Measurements from ENCODE around the gene MYO5C.

MYO5C gene, protein sequence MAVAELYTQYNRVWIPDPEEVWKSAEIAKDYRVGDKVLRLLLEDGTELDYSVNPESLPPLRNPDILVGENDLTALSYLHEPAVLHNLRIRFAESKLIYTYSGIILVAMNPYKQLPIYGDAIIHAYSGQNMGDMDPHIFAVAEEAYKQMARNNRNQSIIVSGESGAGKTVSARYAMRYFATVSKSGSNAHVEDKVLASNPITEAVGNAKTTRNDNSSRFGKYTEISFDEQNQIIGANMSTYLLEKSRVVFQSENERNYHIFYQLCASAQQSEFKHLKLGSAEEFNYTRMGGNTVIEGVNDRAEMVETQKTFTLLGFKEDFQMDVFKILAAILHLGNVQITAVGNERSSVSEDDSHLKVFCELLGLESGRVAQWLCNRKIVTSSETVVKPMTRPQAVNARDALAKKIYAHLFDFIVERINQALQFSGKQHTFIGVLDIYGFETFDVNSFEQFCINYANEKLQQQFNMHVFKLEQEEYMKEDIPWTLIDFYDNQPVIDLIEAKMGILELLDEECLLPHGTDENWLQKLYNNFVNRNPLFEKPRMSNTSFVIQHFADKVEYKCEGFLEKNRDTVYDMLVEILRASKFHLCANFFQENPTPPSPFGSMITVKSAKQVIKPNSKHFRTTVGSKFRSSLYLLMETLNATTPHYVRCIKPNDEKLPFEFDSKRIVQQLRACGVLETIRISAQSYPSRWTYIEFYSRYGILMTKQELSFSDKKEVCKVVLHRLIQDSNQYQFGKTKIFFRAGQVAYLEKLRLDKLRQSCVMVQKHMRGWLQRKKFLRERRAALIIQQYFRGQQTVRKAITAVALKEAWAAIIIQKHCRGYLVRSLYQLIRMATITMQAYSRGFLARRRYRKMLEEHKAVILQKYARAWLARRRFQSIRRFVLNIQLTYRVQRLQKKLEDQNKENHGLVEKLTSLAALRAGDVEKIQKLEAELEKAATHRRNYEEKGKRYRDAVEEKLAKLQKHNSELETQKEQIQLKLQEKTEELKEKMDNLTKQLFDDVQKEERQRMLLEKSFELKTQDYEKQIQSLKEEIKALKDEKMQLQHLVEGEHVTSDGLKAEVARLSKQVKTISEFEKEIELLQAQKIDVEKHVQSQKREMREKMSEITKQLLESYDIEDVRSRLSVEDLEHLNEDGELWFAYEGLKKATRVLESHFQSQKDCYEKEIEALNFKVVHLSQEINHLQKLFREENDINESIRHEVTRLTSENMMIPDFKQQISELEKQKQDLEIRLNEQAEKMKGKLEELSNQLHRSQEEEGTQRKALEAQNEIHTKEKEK (N-terminal part only)

DNA sequence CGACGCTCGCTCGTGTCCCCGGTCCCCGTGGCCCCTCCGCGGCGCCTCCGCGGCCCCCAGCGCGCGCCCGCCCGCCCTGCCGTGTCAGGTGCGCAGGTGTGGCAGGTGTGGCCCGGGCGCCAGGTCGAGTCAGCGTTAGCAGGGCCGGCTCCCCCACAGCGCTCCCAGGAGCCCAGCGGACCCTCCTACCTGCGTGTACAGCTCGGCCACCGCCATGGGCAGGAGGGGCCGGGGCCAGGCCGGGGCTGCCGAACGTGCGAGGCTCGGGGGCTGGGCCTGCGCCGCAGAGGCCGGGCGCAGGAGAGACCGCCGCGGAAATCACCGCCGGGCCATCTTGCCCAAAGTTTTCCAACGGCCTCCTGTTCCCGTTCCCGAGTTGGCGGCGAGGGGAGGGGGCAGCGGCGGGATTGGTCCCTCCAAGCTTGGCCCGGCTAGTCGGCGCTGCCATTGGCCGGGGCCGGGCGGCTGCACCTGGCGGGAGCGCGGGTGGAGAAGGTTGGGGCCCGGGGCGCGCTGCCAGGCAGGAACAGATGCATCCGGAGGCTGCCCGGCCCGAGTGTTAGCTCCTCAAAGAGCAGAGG, at the start of gene MYO5C:
Gene MYO5C, minus strand, starts transcription at position 384 of the 581 bp plus-strand sequence. Its CDS starts 168 bp downstream, at position 216.
- TF ChIP-seq, protein P1, sequence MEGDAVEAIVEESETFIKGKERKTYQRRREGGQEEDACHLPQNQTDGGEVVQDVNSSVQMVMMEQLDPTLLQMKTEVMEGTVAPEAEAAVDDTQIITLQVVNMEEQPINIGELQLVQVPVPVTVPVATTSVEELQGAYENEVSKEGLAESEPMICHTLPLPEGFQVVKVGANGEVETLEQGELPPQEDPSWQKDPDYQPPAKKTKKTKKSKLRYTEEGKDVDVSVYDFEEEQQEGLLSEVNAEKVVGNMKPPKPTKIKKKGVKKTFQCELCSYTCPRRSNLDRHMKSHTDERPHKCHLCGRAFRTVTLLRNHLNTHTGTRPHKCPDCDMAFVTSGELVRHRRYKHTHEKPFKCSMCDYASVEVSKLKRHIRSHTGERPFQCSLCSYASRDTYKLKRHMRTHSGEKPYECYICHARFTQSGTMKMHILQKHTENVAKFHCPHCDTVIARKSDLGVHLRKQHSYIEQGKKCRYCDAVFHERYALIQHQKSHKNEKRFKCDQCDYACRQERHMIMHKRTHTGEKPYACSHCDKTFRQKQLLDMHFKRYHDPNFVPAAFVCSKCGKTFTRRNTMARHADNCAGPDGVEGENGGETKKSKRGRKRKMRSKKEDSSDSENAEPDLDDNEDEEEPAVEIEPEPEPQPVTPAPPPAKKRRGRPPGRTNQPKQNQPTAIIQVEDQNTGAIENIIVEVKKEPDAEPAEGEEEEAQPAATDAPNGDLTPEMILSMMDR (IDR thresholded peaks at IDR 0.05; ENCODE audit: extremely low read depth, insufficient read depth, missing control alignments), result no peak
- in situ Hi-C loops (cut with MboI; ENCODE audit: low pct_unique_long_range_greater_than_20kb, low sequenced_read_pairs, unreplicated experiment), result no loop called here
- no peak for DNase-seq (ENCODE audit: low spot score)

DNA sequence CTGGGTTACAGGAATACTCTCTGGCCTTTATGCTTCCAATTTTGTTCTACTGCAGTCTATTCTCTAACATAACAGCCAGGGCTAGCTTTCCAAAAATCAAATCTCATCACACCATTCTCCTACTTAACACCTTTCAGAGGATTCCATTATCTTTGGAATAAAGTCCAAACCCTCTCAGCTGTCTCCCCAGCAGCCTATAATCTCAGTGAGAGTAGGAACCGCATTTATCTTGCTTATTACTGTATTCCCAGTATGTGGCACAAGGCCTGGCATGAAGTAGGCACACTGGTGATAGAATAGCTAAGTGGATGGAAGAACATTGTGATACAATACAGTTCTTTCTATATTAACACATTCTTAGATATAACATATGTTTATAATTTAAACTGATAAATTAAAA, 49.0 kb upstream of the MYO5C start:
- no peak for DNase-seq (ENCODE audit: low spot score)
- TF ChIP-seq, protein P1 (IDR thresholded peaks at IDR 0.05; ENCODE audit: extremely low read depth, insufficient read depth, missing control alignments), result no peak
- in situ Hi-C loops (cut with MboI; ENCODE audit: low pct_unique_long_range_greater_than_20kb, low sequenced_read_pairs, unreplicated experiment), result loop anchor here (25.0 kb wide), 1 partner anchor 118 kb away; no protein-coding TSS in a partner anchor

DNA sequence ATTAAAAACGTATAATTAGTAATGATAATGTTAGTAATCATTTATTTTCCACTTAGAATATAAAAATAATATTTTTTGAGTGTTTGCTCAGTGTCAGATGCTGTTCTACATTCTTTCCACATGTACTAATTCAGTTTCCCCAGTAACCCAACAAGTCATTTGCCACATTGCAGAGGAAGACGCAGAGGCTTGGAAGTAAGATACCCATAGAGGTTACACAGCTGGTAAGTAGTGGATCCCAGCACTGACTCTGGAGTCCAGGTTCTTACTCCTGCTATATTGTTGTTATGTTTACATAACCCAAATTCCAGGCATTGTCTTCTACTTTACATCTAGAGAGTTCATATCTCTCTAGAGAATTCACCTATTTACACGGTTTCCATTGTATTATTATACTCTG, 48.2 kb upstream of the MYO5C start:
- in situ Hi-C loops (cut with MboI; ENCODE audit: low pct_unique_long_range_greater_than_20kb, low sequenced_read_pairs, unreplicated experiment), result loop anchor here (25.0 kb wide), 1 partner anchor 118 kb away; no protein-coding TSS in a partner anchor
- DNase-seq (ENCODE audit: low spot score), result no peak
- TF ChIP-seq, protein P1 (IDR thresholded peaks at IDR 0.05; ENCODE audit: extremely low read depth, insufficient read depth, missing control alignments), result no peak

DNA sequence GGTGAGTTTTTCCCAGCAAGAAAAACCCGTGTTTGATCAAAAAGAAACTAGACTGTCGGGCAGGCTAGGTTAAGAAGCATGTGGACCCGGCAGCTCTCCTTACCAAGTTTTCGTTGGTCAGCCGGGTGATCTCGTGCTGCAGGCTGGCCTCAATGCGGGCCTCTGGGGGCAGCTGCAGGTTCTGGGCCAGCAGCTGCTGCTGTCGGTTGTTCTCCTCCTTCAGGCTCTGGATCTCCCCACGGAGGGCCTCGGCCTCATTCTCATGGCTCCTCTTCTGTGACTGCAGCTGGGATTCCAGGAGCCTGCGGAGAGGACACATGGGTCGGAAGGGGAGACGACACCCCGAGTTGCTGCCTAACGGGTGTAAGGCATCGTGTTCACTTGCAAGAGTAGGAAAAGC, 44.5 kb upstream of the MYO5C start:
- TF ChIP-seq, protein P1 (IDR thresholded peaks at IDR 0.05; ENCODE audit: extremely low read depth, insufficient read depth, missing control alignments), result no peak
- DNase-seq (ENCODE audit: low spot score), result no peak
- in situ Hi-C loops (cut with MboI; ENCODE audit: low pct_unique_long_range_greater_than_20kb, low sequenced_read_pairs, unreplicated experiment), result loop anchor here (25.0 kb wide), 1 partner anchor 122 kb away; no protein-coding TSS in a partner anchor

DNA sequence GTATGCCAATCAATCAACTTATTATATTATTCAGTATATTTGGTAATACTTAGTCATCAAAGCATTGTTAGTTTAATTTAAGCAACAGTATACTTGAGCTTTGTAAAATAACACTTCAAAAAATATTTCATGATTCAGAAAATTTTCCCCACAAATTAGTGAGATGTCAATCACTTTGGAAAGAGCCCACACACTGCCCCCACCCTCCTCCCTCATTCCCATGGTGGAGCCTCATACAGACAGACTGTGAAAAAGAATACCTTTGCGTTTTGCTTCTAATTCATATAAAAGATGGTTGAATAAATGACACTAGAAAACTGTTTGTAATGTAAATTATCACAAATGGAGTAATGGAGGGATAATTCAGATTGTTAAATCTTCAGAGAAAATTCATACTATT, 43.3 kb upstream of the MYO5C start:
- in situ Hi-C loops (cut with MboI; ENCODE audit: low pct_unique_long_range_greater_than_20kb, low sequenced_read_pairs, unreplicated experiment), result loop anchor here (25.0 kb wide), 1 partner anchor 123 kb away; no protein-coding TSS in a partner anchor
- DNase-seq (ENCODE audit: low spot score), result no peak
- TF ChIP-seq, protein P1 (IDR thresholded peaks at IDR 0.05; ENCODE audit: extremely low read depth, insufficient read depth, missing control alignments), result no peak

All from GM13977 (cell line).